GM23338 (cell line): Measurements from ENCODE around the gene MFAP4. TPM values are rescaled to one million over a fixed set of nuclear protein-coding genes. Genes with fewer than 3 reads are reported as not detected.

ENCODE experiments used
- ATAC-seq: fragments of 200-7000 bp; cut with Tn5 transposase; 3 replicates; pipeline ENCODE4 v1.9.1; 2020
- DNase-seq: peaks from one replicate; pipeline ENCODE4 v3.0.0-alpha.2; 2015; ENCODE audit warnings: low spot score
- H2AFZ ChIP-seq: fragments of 200-600 bp; sonication (generic); 2 replicates; pipeline ENCODE4 v1.8.0; 2016; ENCODE audit warnings: antibody characterized with exemption, mild to moderate bottlenecking, moderate library complexity
- H3F3A ChIP-seq: fragments of 200-600 bp; sonication (generic); replicated peaks from 2 replicates; pipeline ENCODE4 v1.8.0; 2017; ENCODE audit warnings: antibody characterized with exemption, mixed run types, low read depth
- H3K27ac ChIP-seq: fragments of 200-600 bp; sonication (generic); 2 replicates; pipeline ENCODE4 v1.6.1; 2016; ENCODE audit warnings: low read depth
- H3K27me3 ChIP-seq: fragments of 200-600 bp; sonication (generic); 2 replicates; pipeline ENCODE4 v1.8.0; 2016; ENCODE audit warnings: mild to moderate bottlenecking, mixed run types, moderate library complexity; ENCODE audit not compliant: insufficient read depth
- H3K36me3 ChIP-seq: fragments of 200-600 bp; sonication (generic); 2 replicates; pipeline ENCODE4 v1.8.0; 2016; ENCODE audit warnings: mild to moderate bottlenecking; ENCODE audit not compliant: insufficient read depth
- H3K4me1 ChIP-seq: fragments of 200-600 bp; sonication (generic); 2 replicates; pipeline ENCODE4 v1.8.0; 2016; ENCODE audit warnings: mild to moderate bottlenecking, moderate library complexity; ENCODE audit not compliant: insufficient read depth
- H3K4me2 ChIP-seq: fragments of 200-600 bp; sonication (generic); 2 replicates; pipeline ENCODE4 v1.7.1; 2017; ENCODE audit warnings: mixed run types
- H3K4me3 ChIP-seq: fragments of 200-600 bp; sonication (generic); 2 replicates; pipeline ENCODE4 v1.6.1; 2016; ENCODE audit warnings: mixed run types
- H3K79me2 ChIP-seq: fragments of 200-600 bp; sonication (generic); replicated peaks from 2 replicates; pipeline ENCODE4 v1.8.0; 2017; ENCODE audit warnings: mild to moderate bottlenecking; ENCODE audit not compliant: insufficient read depth
- H3K9me2 ChIP-seq: fragments of 200-600 bp; sonication (generic); 2 replicates; pipeline ENCODE4 v1.8.0; 2017; ENCODE audit not compliant: insufficient read depth
- H4K20me1 ChIP-seq: fragments of 200-600 bp; sonication (generic); replicated peaks from 2 replicates; pipeline ENCODE4 v1.8.0; 2017; ENCODE audit warnings: mild to moderate bottlenecking; ENCODE audit not compliant: insufficient read depth
- H3K27ac Mint-ChIP-seq: 2 replicates; pipeline ENCODE4 v1.8.0; 2020; ENCODE audit warnings: inconsistent platforms, mild to moderate bottlenecking, moderate library complexity, mixed read lengths
- H3K27me3 Mint-ChIP-seq: 3 replicates; pipeline ENCODE4 v1.8.0; 2022; ENCODE audit warnings: low read depth, mild to moderate bottlenecking, moderate library complexity, mixed read lengths, inconsistent platforms; ENCODE audit not compliant: insufficient read depth, poor library complexity
- H3K36me3 Mint-ChIP-seq: 3 replicates; pipeline ENCODE4 v1.8.0; 2021; ENCODE audit warnings: low read depth, mild to moderate bottlenecking, inconsistent platforms, moderate library complexity, mixed read lengths
- H3K4me1 Mint-ChIP-seq: 3 replicates; pipeline ENCODE4 v1.8.0; 2020; ENCODE audit warnings: mild to moderate bottlenecking, inconsistent platforms, mixed read lengths
- H3K4me3 Mint-ChIP-seq: 3 replicates; pipeline ENCODE4 v1.8.0; 2021; ENCODE audit warnings: moderate library complexity, mild to moderate bottlenecking, inconsistent platforms, mixed read lengths
- H3K9me3 Mint-ChIP-seq: 3 replicates; pipeline ENCODE4 v1.8.0; 2020; ENCODE audit warnings: moderate library complexity, mild to moderate bottlenecking, inconsistent platforms, mixed read lengths
- CREB1 ChIP-seq: fragments of 250-450 bp; sonication (Bioruptor Pico); IDR thresholded peaks from 2 replicates; pipeline ENCODE4 v1.5.0; 2020; ENCODE audit warnings: low read depth, mild to moderate bottlenecking, moderate library complexity
- EZH2 ChIP-seq: fragments of 200-600 bp; sonication (generic); IDR thresholded peaks from one replicate; pipeline ENCODE4 v1.8.0; 2017; ENCODE audit warnings: antibody characterized with exemption, mild to moderate bottlenecking, low read depth; ENCODE audit not compliant: unreplicated experiment
- EZH2phosphoT487 ChIP-seq: fragments of 200-600 bp; sonication (generic); IDR thresholded peaks from one replicate; pipeline ENCODE4 v1.8.1; 2018; ENCODE audit warnings: antibody characterized with exemption; ENCODE audit not compliant: unreplicated experiment
- JUNB ChIP-seq: IDR thresholded peaks from one replicate; pipeline ENCODE4 v1.6.1; 2016; ENCODE audit warnings: antibody characterized with exemption; ENCODE audit not compliant: unreplicated experiment
- NANOG ChIP-seq: IDR thresholded peaks from 2 replicates; pipeline ENCODE4 v1.6.1; 2016; ENCODE audit warnings: antibody characterized with exemption, borderline replicate concordance
- POLR2AphosphoS5 ChIP-seq: IDR thresholded peaks from 2 replicates; pipeline ENCODE4 v1.6.1; 2016; ENCODE audit warnings: antibody characterized with exemption, low read depth
- STAT1 ChIP-seq: IDR thresholded peaks from one replicate; pipeline ENCODE4 v1.6.1; 2016; ENCODE audit warnings: antibody characterized with exemption; ENCODE audit not compliant: unreplicated experiment
- ZNF114 ChIP-seq: fragments of 250-450 bp; sonication (Bioruptor Pico); IDR thresholded peaks from 2 replicates; pipeline ENCODE4 v1.5.0; 2020; ENCODE audit warnings: mild to moderate bottlenecking, moderate library complexity
- ZNF331 ChIP-seq: fragments of 250-450 bp; sonication (Bioruptor Pico); IDR thresholded peaks from 2 replicates; pipeline ENCODE4 v1.5.0; 2020; ENCODE audit warnings: low read depth, mild to moderate bottlenecking, moderate library complexity
- polyA plus RNA-seq: library from polyadenylated mRNA; unstranded; fragments of >200 nt; fragmentation: Nextera tagmentation; extraction: Ambion mirVana; gene quantifications from 2 replicates; pipeline ENCODE4 v1.2.1, GENCODE V29; 2016
- total RNA-seq: library from RNA; depleted of rRNA; stranded (reverse); fragments of >200 nt; shearing (Covaris generic); gene quantifications from 2 replicates; pipeline ENCODE4 v1.2.3, GENCODE V29; 2014
- TF ChIP-seq, protein P1 (sequence below), 2 experiments: fragments of 200-600 bp in 1 of 2; sonication (generic) in 1 of 2; conservative IDR thresholded peaks; 2 replicates each; pipeline versions ENCODE4 v1.5.1 to v1.6.1; 2016 to 2017; ENCODE audit warnings: antibody characterized with exemption in 2 of 2, low read depth in 2 of 2, mild to moderate bottlenecking in 2 of 2, moderate library complexity in 1 of 2
- TF ChIP-seq, protein P2 (sequence below): IDR thresholded peaks from one replicate; pipeline ENCODE4 v1.6.1; 2018; ENCODE audit warnings: antibody characterized with exemption; ENCODE audit not compliant: unreplicated experiment
- TF ChIP-seq, protein P3 (sequence below): fragments of 250-450 bp; sonication (Bioruptor Pico); IDR thresholded peaks from 2 replicates; pipeline ENCODE4 v1.5.0; 2020; ENCODE audit warnings: mild to moderate bottlenecking, moderate library complexity

MFAP4 gene
- total and polyA plus RNA-seq, 2 experiments from 2014 or later, result 7.7 to 9.7 TPM

DNA sequence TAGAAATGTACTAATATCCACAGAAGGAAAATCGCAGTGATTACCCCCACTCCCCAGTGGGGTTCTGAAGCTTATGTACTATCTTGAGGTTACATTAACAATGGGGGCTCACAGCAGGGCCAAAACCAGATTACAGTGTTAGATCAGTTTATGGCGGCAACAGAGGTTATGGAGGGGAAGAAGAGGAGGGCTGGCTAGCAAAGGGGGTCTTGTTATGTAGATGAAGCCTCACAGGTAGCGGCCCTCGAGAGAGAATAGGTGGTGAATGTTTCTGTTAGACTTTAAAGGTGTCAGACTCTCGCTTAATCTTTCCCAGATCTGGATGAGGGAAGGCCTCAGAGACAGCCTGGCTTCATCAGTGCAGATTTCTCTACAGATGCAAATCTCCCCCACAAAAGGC lies 46.3 kb upstream of the MFAP4 start:
- peak overlapping the region; percentile 15; the same call in 1 of the 2 replicates for H3K4me3 ChIP-seq
- no peak overlapping the region for H2AFZ ChIP-seq
- H3K27ac ChIP-seq, result peak overlapping the region; percentile 65
- DNase-seq, result peak; percentile 62
- Mint-ChIP-seq H3K27ac (peak overlapping the region; percentile 21), H3K4me1 (peaks cover 36% of the 10 kb centered on the region), H3K36me3 (no peaks in the 10 kb centered on the region), H3K27me3 (peaks cover 4% of the 10 kb centered on the region), H3K4me3 (peak overlapping the region; percentile 22; the same call in 2 of the 3 replicates), H3K9me3 (no peaks in the 10 kb centered on the region)
- TF ChIP-seq, protein P1, sequence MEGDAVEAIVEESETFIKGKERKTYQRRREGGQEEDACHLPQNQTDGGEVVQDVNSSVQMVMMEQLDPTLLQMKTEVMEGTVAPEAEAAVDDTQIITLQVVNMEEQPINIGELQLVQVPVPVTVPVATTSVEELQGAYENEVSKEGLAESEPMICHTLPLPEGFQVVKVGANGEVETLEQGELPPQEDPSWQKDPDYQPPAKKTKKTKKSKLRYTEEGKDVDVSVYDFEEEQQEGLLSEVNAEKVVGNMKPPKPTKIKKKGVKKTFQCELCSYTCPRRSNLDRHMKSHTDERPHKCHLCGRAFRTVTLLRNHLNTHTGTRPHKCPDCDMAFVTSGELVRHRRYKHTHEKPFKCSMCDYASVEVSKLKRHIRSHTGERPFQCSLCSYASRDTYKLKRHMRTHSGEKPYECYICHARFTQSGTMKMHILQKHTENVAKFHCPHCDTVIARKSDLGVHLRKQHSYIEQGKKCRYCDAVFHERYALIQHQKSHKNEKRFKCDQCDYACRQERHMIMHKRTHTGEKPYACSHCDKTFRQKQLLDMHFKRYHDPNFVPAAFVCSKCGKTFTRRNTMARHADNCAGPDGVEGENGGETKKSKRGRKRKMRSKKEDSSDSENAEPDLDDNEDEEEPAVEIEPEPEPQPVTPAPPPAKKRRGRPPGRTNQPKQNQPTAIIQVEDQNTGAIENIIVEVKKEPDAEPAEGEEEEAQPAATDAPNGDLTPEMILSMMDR (conservative IDR thresholded peaks at IDR 0.05; ENCODE audit: low read depth in 2 of 2), result no peak
- TF ChIP-seq POLR2AphosphoS5, result no peak
- TF ChIP-seq, protein P2, sequence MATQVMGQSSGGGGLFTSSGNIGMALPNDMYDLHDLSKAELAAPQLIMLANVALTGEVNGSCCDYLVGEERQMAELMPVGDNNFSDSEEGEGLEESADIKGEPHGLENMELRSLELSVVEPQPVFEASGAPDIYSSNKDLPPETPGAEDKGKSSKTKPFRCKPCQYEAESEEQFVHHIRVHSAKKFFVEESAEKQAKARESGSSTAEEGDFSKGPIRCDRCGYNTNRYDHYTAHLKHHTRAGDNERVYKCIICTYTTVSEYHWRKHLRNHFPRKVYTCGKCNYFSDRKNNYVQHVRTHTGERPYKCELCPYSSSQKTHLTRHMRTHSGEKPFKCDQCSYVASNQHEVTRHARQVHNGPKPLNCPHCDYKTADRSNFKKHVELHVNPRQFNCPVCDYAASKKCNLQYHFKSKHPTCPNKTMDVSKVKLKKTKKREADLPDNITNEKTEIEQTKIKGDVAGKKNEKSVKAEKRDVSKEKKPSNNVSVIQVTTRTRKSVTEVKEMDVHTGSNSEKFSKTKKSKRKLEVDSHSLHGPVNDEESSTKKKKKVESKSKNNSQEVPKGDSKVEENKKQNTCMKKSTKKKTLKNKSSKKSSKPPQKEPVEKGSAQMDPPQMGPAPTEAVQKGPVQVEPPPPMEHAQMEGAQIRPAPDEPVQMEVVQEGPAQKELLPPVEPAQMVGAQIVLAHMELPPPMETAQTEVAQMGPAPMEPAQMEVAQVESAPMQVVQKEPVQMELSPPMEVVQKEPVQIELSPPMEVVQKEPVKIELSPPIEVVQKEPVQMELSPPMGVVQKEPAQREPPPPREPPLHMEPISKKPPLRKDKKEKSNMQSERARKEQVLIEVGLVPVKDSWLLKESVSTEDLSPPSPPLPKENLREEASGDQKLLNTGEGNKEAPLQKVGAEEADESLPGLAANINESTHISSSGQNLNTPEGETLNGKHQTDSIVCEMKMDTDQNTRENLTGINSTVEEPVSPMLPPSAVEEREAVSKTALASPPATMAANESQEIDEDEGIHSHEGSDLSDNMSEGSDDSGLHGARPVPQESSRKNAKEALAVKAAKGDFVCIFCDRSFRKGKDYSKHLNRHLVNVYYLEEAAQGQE, result no peak
- TF ChIP-seq, protein P3, sequence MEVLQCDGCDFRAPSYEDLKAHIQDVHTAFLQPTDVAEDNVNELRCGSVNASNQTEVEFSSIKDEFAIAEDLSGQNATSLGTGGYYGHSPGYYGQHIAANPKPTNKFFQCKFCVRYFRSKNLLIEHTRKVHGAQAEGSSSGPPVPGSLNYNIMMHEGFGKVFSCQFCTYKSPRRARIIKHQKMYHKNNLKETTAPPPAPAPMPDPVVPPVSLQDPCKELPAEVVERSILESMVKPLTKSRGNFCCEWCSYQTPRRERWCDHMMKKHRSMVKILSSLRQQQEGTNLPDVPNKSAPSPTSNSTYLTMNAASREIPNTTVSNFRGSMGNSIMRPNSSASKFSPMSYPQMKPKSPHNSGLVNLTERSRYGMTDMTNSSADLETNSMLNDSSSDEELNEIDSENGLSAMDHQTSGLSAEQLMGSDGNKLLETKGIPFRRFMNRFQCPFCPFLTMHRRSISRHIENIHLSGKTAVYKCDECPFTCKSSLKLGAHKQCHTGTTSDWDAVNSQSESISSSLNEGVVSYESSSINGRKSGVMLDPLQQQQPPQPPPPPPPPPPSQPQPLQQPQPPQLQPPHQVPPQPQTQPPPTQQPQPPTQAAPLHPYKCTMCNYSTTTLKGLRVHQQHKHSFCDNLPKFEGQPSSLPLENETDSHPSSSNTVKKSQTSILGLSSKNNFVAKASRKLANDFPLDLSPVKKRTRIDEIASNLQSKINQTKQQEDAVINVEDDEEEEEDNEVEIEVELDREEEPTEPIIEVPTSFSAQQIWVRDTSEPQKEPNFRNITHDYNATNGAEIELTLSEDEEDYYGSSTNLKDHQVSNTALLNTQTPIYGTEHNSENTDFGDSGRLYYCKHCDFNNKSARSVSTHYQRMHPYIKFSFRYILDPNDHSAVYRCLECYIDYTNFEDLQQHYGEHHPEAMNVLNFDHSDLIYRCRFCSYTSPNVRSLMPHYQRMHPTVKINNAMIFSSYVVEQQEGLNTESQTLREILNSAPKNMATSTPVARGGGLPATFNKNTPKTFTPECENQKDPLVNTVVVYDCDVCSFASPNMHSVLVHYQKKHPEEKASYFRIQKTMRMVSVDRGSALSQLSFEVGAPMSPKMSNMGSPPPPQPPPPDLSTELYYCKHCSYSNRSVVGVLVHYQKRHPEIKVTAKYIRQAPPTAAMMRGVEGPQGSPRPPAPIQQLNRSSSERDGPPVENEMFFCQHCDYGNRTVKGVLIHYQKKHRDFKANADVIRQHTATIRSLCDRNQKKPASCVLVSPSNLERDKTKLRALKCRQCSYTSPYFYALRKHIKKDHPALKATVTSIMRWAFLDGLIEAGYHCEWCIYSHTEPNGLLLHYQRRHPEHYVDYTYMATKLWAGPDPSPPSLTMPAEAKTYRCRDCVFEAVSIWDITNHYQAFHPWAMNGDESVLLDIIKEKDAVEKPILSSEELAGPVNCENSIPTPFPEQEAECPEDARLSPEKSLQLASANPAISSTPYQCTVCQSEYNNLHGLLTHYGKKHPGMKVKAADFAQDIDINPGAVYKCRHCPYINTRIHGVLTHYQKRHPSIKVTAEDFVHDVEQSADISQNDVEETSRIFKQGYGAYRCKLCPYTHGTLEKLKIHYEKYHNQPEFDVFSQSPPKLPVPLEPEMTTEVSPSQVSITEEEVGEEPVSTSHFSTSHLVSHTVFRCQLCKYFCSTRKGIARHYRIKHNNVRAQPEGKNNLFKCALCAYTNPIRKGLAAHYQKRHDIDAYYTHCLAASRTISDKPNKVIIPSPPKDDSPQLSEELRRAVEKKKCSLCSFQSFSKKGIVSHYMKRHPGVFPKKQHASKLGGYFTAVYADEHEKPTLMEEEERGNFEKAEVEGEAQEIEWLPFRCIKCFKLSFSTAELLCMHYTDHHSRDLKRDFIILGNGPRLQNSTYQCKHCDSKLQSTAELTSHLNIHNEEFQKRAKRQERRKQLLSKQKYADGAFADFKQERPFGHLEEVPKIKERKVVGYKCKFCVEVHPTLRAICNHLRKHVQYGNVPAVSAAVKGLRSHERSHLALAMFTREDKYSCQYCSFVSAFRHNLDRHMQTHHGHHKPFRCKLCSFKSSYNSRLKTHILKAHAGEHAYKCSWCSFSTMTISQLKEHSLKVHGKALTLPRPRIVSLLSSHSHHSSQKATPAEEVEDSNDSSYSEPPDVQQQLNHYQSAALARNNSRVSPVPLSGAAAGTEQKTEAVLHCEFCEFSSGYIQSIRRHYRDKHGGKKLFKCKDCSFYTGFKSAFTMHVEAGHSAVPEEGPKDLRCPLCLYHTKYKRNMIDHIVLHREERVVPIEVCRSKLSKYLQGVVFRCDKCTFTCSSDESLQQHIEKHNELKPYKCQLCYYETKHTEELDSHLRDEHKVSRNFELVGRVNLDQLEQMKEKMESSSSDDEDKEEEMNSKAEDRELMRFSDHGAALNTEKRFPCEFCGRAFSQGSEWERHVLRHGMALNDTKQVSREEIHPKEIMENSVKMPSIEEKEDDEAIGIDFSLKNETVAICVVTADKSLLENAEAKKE, result no peak
- TF ChIP-seq ZNF114, result no peak
- TF ChIP-seq EZH2, result no peak
- no peak for TF ChIP-seq EZH2phosphoT487
- no peak for TF ChIP-seq NANOG
- no peak for TF ChIP-seq JUNB
- TF ChIP-seq STAT1, result no peak
- TF ChIP-seq ZNF331 (CRISPR knock-in tag), result no peak
- TF ChIP-seq CREB1 (CRISPR knock-in tag), result no peak
- no peaks in the 10 kb centered on the region for H3K79me2 ChIP-seq
- no peaks in the 10 kb centered on the region for H3F3A ChIP-seq
- H3K4me1 ChIP-seq, result peaks cover 40% of the 10 kb centered on the region
- H3K27me3 ChIP-seq, result no peaks in the 10 kb centered on the region
- no peaks in the 10 kb centered on the region for H3K36me3 ChIP-seq
- H3K9me2 ChIP-seq, result no peaks in the 10 kb centered on the region
- peak overlapping the region; percentile 52 for H3K4me2 ChIP-seq
- H4K20me1 ChIP-seq, result no peaks in the 10 kb centered on the region
- ATAC-seq, result peak; percentile 92
